Neuronal stem cell (in vitro differentiated cells): ENCODE results near the gene BLM.

Source experiments
- DNase-seq: peaks from one replicate; pipeline ENCODE4 v3.0.0-alpha.2; 2013; ENCODE audit warnings: low spot score
- H2AFZ ChIP-seq: one replicate; pipeline ENCODE4 v1.6.1; 2013; ENCODE audit warnings: mild to moderate bottlenecking, low read length, inconsistent platforms
- H2AK5ac ChIP-seq: 2 replicates; pipeline ENCODE4 v1.6.1; 2013; ENCODE audit warnings: low read depth, mild to moderate bottlenecking, inconsistent platforms, low read length, moderate library complexity, mixed read lengths
- H2BK120ac ChIP-seq: 2 replicates; pipeline ENCODE4 v1.6.1; 2013; ENCODE audit warnings: low read depth, mild to moderate bottlenecking, inconsistent platforms, low read length, moderate library complexity, mixed read lengths
- H2BK12ac ChIP-seq: one replicate; pipeline ENCODE4 v1.6.1; 2013; ENCODE audit warnings: low read length, inconsistent platforms
- H2BK15ac ChIP-seq: 2 replicates; pipeline ENCODE4 v1.6.1; 2013; ENCODE audit warnings: mild to moderate bottlenecking, low read length, inconsistent platforms, mixed read lengths
- H2BK5ac ChIP-seq: one replicate; pipeline ENCODE4 v1.6.1; 2013; ENCODE audit warnings: inconsistent platforms, mild to moderate bottlenecking, low read length, moderate library complexity
- H3K14ac ChIP-seq: one replicate; pipeline ENCODE4 v1.6.1; 2013; ENCODE audit warnings: low read length, inconsistent platforms
- H3K18ac ChIP-seq: 2 replicates; pipeline ENCODE4 v1.6.1; 2013; ENCODE audit warnings: low read length, inconsistent platforms
- H3K23ac ChIP-seq: 2 replicates; pipeline ENCODE4 v1.6.1; 2013; ENCODE audit warnings: low read depth, mild to moderate bottlenecking, mixed read lengths, low read length, inconsistent platforms; ENCODE audit not compliant: poor library complexity
- H3K27ac ChIP-seq: replicated peaks from 3 replicates; pipeline ENCODE4 v1.5.1; 2013; ENCODE audit warnings: low read length, inconsistent platforms
- H3K27me3 ChIP-seq, 3 experiments: 2 replicates each; pipeline ENCODE4 v1.6.1; 2013; ENCODE audit warnings: low read length in 3 of 3, mild to moderate bottlenecking in 2 of 3, inconsistent platforms in 1 of 3, low read depth in 1 of 3, mixed read lengths in 1 of 3, moderate library complexity in 1 of 3; ENCODE audit not compliant: control insufficient read depth in 3 of 3, insufficient read depth in 3 of 3
- H3K36me3 ChIP-seq, 2 donors: replicated peaks in 1 of 2; 2 replicates each; pipeline ENCODE4 v1.6.1; 2013; ENCODE audit warnings: low read length in 2 of 2; ENCODE audit not compliant: control insufficient read depth in 2 of 2, insufficient read depth in 2 of 2
- H3K4ac ChIP-seq: 2 replicates; pipeline ENCODE4 v1.6.1; 2013; ENCODE audit warnings: inconsistent platforms, mild to moderate bottlenecking, low read length, moderate library complexity
- H3K4me1 ChIP-seq, 2 donors: 1 replicate in 1 of 2; 2 replicates in 1 of 2; pipeline ENCODE4 v1.6.1; 2013; ENCODE audit warnings: low read length in 2 of 2, low read depth in 1 of 2; ENCODE audit not compliant: control insufficient read depth in 2 of 2, insufficient read depth in 1 of 2
- H3K4me2 ChIP-seq: one replicate; pipeline ENCODE4 v1.6.1; 2013; ENCODE audit warnings: mild to moderate bottlenecking, low read length, inconsistent platforms; ENCODE audit not compliant: insufficient read depth, poor library complexity, severe bottlenecking
- H3K4me3 ChIP-seq, 2 donors: 2 replicates each; pipeline ENCODE4 v1.5.1; 2013; ENCODE audit warnings: low read length in 2 of 2, mild to moderate bottlenecking in 2 of 2, inconsistent platforms in 1 of 2, moderate library complexity in 1 of 2
- H3K79me1 ChIP-seq: one replicate; pipeline ENCODE4 v1.6.1; 2013; ENCODE audit warnings: low read depth, mild to moderate bottlenecking, inconsistent platforms, low read length, moderate library complexity
- H3K9ac ChIP-seq: one replicate; pipeline ENCODE4 v1.6.1; 2013; ENCODE audit warnings: mild to moderate bottlenecking, low read depth, low read length, inconsistent platforms; ENCODE audit not compliant: poor library complexity
- H3K9me3 ChIP-seq, 2 donors: replicated peaks in 1 of 2; 2 replicates each; pipeline versions ENCODE3 to v1.6.1; 2013; ENCODE audit warnings: low read length in 2 of 2, mild to moderate bottlenecking in 2 of 2, inconsistent platforms in 1 of 2, low read depth in 1 of 2, mixed read lengths in 1 of 2, moderate library complexity in 1 of 2; ENCODE audit not compliant: control insufficient read depth in 2 of 2, insufficient read depth in 1 of 2
- H4K8ac ChIP-seq: one replicate; pipeline ENCODE4 v1.6.1; 2013; ENCODE audit warnings: low read depth, mild to moderate bottlenecking, inconsistent platforms, low read length, moderate library complexity
- H4K91ac ChIP-seq: one replicate; pipeline ENCODE4 v1.6.1; 2013; ENCODE audit warnings: low read length, low read depth, mild to moderate bottlenecking, inconsistent platforms; ENCODE audit not compliant: poor library complexity
- WGBS, 2 donors: extraction: QIAGEN DNeasy Blood & Tissue Kit; methylation state at CpG; one replicate each; pipeline ENCODE4 v1.1.7; 2013; ENCODE audit warnings: missing lambda C conversion rate in 2 of 2, mixed read lengths in 1 of 2; ENCODE audit not compliant: insufficient read length in 2 of 2, insufficient replicate concordance in 1 of 2; ENCODE audit errors: extremely low coverage in 2 of 2; 5-methylcytosine and 5-hydroxymethylcytosine counted together

The BLM gene

DNA sequence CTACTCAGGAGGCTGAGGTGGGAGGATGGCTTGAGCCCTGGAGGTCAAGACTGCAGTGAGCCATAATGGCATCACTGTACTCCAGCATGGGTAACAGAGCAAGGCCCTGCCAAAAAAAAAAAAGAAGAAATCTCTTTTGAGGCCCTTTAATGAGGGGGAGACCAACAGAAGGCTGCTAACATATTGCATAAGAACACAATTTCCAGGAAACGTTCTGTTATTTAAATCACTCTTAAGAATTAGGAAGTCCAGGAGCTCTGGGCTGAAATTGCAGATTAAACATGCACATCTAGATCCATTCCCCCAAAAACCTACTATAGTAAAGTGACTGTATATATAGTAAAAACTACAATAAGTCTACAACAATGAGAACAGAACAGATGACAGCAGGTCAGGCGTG is 16.1 kb upstream of the BLM start:
- WGBS, 2 donors, result no CpG with 5 or more reads among the region's 2 CpGs
- H3K4me2 ChIP-seq, result no peak overlapping the region
- H3K9ac ChIP-seq, result no peak overlapping the region
- H3K9me3 ChIP-seq, result peaks cover 5% of the 10 kb centered on the region in 2 donors
- no peaks in the 10 kb centered on the region for H3K79me1 ChIP-seq
- H3K36me3 ChIP-seq, result peaks cover 2 to 11% of the 10 kb centered on the region in 2 donors
- H3K23ac ChIP-seq, result no peak overlapping the region
- H2BK5ac ChIP-seq, result no peak overlapping the region
- no peak overlapping the region for H2AK5ac ChIP-seq
- H3K27ac ChIP-seq, result no peak overlapping the region
- H2BK12ac ChIP-seq, result no peak overlapping the region
- no peak overlapping the region for H3K18ac ChIP-seq
- no peak for DNase-seq
- no peaks in the 10 kb centered on the region for H3K4me1 ChIP-seq
- H4K8ac ChIP-seq, result no peak overlapping the region
- no peak overlapping the region for H2AFZ ChIP-seq
- H3K4me3 ChIP-seq, result no peak overlapping the region
- no peak overlapping the region for H2BK120ac ChIP-seq
- no peak overlapping the region for H3K4ac ChIP-seq
- H4K91ac ChIP-seq, result no peak overlapping the region
- H2BK15ac ChIP-seq, result no peak overlapping the region
- no peaks in the 10 kb centered on the region for H3K27me3 ChIP-seq
- no peak overlapping the region for H3K14ac ChIP-seq

DNA sequence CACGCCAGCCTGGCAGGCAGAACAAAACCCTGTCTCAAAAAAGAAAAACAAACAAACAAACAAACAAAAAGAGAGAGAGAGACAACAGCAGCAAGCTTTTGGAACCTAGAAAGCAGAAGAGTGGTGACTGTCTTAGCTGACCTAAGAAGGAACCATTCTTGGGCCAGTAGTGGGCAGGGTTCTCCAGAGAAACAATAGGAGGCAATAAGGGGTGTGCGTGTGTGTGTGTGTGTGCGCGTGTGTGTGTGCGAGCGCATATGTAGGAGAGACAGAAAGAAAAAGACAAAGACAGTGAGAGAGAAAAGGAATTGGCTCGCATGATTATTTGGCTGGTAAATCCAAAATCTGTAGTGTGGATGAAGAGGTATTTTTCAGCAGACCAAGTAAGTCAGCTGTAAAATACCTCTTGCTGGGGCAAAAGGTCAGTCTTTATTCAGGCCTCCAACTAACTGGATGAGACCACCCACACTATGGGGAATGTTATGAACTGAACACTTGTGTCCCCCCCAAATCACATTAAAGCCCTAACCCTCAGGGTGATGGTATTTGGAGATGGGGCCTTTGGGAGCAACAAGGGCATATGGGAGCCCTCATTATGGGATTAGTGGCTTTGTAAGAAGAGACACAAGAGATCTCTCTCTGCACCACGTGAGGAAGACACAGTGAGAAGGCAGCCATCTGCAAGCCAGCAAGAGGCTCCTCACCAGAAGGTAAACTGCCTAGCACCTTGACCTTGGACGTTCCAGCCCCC is 15.1 kb upstream of the BLM start:
- no peak overlapping the region for H2AFZ ChIP-seq
- no peak overlapping the region for H2AK5ac ChIP-seq
- no peak overlapping the region for H4K91ac ChIP-seq
- no peak overlapping the region for H3K9ac ChIP-seq
- no peak overlapping the region for H2BK15ac ChIP-seq
- H3K79me1 ChIP-seq, result no peaks in the 10 kb centered on the region
- H3K27me3 ChIP-seq, result no peaks in the 10 kb centered on the region
- no peak overlapping the region for H3K14ac ChIP-seq
- H3K36me3 ChIP-seq, result peaks cover 2 to 18% of the 10 kb centered on the region in 2 donors
- no peak overlapping the region for H3K27ac ChIP-seq
- H3K4me2 ChIP-seq, result no peak overlapping the region
- no peak for DNase-seq
- no peak overlapping the region for H3K18ac ChIP-seq
- no peaks in the 10 kb centered on the region for H3K4me1 ChIP-seq
- no peak overlapping the region for H3K23ac ChIP-seq
- no peak overlapping the region for H2BK5ac ChIP-seq
- peaks cover 5% of the 10 kb centered on the region in 2 donors for H3K9me3 ChIP-seq
- H3K4ac ChIP-seq, result no peak overlapping the region
- H4K8ac ChIP-seq, result no peak overlapping the region
- H3K4me3 ChIP-seq, result no peak overlapping the region
- H2BK120ac ChIP-seq, result no peak overlapping the region
- no peak overlapping the region for H2BK12ac ChIP-seq
- WGBS, 2 donors, result no CpG with 5 or more reads among the region's 9 CpGs

DNA sequence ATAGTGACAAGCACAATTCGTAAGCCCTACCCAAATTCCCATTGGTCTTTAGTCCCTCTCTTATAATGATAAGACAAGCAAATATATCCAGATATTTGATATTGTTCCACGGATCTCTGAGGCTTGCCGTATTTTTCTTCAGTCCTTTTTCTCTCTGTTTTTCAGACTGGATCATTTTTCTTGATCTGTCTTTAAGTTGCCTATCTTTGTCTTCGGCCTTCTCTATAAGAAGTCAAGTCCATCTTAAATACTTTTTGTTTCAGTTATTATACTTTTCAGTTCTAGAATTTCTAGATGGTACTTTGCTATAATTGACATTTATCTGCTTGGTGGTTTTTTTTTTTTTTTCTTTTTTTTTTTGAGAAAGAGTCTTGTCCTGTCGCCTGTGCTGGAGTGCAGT is 13.7 kb upstream of the BLM start:
- no peak overlapping the region for H3K27ac ChIP-seq
- no peak overlapping the region for H2BK15ac ChIP-seq
- no CpG with 5 or more reads among the region's 5 CpGs for WGBS, 2 donors

DNA sequence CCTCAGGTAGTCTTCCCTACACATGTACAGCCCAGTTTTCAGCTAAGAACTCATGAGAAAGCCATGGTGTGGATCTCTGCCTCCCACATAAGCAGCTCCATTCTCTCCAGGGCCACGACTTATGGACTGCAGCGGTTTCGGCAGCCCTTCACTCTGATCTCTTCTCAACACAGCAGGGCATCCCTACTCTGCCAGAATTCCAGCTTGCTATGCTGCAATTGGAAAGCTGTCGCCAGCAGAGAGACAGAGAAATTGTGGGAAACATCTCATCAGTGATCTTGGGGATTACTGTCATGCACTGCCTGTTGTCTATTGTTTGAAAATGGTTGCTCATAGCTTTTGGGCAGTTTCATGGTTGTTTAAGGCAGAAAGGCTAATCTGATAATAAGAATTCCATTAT is 11.9 kb upstream of the BLM start:
- Histone ChIP-seq H3K36me3 (peaks cover 2 to 28% of the 10 kb centered on the region in 2 donors), H3K23ac (no peak overlapping the region), H3K4ac (no peak overlapping the region), H3K79me1 (no peaks in the 10 kb centered on the region), H2AFZ (no peak overlapping the region), H3K4me2 (no peak overlapping the region), H2BK15ac (no peak overlapping the region), H3K9me3 (peaks cover 5% of the 10 kb centered on the region in 2 donors), H3K4me1 (no peaks in the 10 kb centered on the region), H3K18ac (no peak overlapping the region), H3K14ac (no peak overlapping the region), H2BK120ac (no peak overlapping the region), H4K8ac (no peak overlapping the region), H3K27ac (no peak overlapping the region), H3K27me3 (no peaks in the 10 kb centered on the region), H3K9ac (no peak overlapping the region), H4K91ac (no peak overlapping the region), H2AK5ac (no peak overlapping the region), H2BK12ac (no peak overlapping the region), H2BK5ac (no peak overlapping the region), H3K4me3 (no peak overlapping the region)
- WGBS, 2 donors, result no CpG with 5 or more reads among the region's 4 CpGs
- DNase-seq, result no peak

More for the DNA sequence above, 13.7 kb upstream of the BLM start:
- Histone ChIP-seq H3K27me3 (no peaks in the 10 kb centered on the region), H2BK12ac (no peak overlapping the region), H2AK5ac (no peak overlapping the region), H3K14ac (no peak overlapping the region), H3K18ac (no peak overlapping the region), H2BK5ac (no peak overlapping the region), H3K4me1 (no peaks in the 10 kb centered on the region), H3K9ac (no peak overlapping the region), H3K23ac (no peak overlapping the region), H2BK120ac (no peak overlapping the region), H3K79me1 (no peaks in the 10 kb centered on the region), H3K4me3 (no peak overlapping the region), H3K4ac (no peak overlapping the region), H3K9me3 (peaks cover 5% of the 10 kb centered on the region in 2 donors), H4K8ac (no peak overlapping the region), H2AFZ (no peak overlapping the region), H4K91ac (no peak overlapping the region), H3K36me3 (peaks cover 2 to 21% of the 10 kb centered on the region in 2 donors), H3K4me2 (no peak overlapping the region)
- DNase-seq, result no peak
